ENCODE data around the gene IL6. TPM values are rescaled to one million over a fixed set of nuclear protein-coding genes. Genes with fewer than 3 reads are reported as not detected.
"Not testable (repeated sequence)": the region's sequence is repeated elsewhere in the genome, so short reads cannot be mapped to it uniquely, and the experiment has no call there.

IL6 gene
- polyA plus RNA-seq, 4 donors = not detected

DNA sequence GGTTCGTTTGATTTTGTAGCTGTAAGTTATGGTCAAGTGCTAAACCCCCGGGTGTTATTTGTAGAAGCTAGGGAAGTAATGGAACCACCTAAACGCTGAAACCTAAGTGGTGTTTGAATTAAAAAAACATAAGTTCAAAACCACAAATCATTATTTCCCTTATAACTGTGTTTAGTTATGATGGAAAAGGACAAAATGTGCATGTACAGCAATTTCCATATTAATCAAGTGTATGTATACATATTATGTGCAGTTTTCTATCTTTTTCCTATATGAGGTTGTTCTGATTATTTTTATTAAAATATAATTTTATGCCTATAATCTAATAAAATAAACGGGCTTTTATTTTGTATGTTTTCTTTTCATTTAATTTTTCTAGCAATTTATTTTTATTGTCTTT, 45.9 kb downstream of the IL6 start:
- no peak for DNase-seq (ENCODE audit: low read depth in 4 of 4, low spot score in 2 of 4)

DNA sequence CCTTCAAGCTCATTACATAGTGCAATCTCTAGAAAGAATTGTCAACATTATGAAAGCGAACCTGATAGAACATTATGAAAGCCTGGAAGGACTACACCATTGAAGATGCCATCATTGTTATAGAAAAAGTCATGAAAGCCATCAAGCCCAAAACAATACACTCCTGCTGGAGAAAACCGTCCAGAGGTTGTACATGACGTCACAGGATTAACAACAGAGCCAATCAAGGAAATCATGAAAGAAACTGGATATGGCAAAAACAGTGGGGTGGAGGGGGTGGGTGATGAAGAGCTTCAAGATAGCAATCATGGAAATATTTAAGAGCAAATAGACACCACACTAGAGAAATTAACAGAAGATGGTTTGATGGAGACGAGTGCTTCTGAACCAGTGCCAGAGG, 50.0 kb downstream of the IL6 start:
- no peak for DNase-seq (ENCODE audit: low read depth in 4 of 4, low spot score in 2 of 4)

- DNase-seq (ENCODE audit: low read depth in 4 of 4, low spot score in 2 of 4) = not testable (repeated sequence)
Observed at GRCh38 chr7:22779730-22780323, 52.8 kb downstream of the IL6 start.

DNA sequence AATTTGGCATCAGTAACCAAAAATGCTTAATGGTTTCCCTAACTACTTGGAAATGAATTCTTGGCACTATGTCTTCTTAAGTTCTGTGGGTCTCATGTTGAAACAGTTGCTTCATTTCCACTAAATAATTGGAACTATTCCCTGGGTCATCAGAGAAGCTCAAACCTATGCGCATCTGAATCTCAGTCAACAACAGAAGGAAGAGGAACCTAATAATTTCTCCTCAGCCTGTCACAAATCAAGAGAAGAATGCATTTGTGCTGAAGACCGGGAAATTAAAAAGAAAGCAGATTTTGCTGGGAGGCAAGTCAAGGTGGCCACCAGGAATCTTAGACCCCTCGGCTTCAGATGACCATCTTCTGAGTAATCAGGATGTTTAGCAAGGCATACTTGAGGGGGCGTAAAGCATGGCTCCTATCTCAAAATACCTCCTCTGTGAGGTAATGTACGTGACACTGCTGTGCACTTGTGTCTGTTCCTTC, 54.3 kb downstream of the IL6 start:
- no peak for DNase-seq (ENCODE audit: low read depth in 4 of 4, low spot score in 2 of 4)

Other genes starting within 250 kb of the IL6 start
- 1 to 10 TPM; 1.0 to 2.2 (median 2.0) TPM for gene STEAP1B, start 227.0 kb upstream of the IL6 start, polyA plus RNA-seq (ENCODE audit: insufficient read length in 4 of 4)
- gene TOMM7, start 95.6 kb downstream of the IL6 start, polyA plus RNA-seq (ENCODE audit: insufficient read length in 4 of 4) = 100 to 1,000 TPM; 321 to 591 (median 421) TPM

All from left renal cortex interstitium (tissue), 4 donors.